ENCODE measurements around the gene CYP2S1.

GRCh38 chr19:41255171-41255570, 62.2 kb downstream of the CYP2S1 start:
- TF ChIP-seq MBD1 (CRISPR knock-in tag; IDR thresholded peaks at IDR 0.05) (no peak), CTCF (IDR thresholded peaks at IDR 0.05 in 2 of 3, conservative IDR thresholded peaks at IDR 0.05 in 1 of 3; ENCODE audit: insufficient read depth in 2 of 3, low read depth in 1 of 3, low read length in 3 of 3) (no peak)
